ENCODE data around the gene POLR3GL. TPM values are rescaled to one million over a fixed set of nuclear protein-coding genes. Genes with fewer than 3 reads are reported as not detected.
A peak's percentile ranks its signal among the peaks of the same experiment; 100 is the strongest.

Gene POLR3GL
- total RNA-seq, 1 donor = 15.7 TPM

DNA sequence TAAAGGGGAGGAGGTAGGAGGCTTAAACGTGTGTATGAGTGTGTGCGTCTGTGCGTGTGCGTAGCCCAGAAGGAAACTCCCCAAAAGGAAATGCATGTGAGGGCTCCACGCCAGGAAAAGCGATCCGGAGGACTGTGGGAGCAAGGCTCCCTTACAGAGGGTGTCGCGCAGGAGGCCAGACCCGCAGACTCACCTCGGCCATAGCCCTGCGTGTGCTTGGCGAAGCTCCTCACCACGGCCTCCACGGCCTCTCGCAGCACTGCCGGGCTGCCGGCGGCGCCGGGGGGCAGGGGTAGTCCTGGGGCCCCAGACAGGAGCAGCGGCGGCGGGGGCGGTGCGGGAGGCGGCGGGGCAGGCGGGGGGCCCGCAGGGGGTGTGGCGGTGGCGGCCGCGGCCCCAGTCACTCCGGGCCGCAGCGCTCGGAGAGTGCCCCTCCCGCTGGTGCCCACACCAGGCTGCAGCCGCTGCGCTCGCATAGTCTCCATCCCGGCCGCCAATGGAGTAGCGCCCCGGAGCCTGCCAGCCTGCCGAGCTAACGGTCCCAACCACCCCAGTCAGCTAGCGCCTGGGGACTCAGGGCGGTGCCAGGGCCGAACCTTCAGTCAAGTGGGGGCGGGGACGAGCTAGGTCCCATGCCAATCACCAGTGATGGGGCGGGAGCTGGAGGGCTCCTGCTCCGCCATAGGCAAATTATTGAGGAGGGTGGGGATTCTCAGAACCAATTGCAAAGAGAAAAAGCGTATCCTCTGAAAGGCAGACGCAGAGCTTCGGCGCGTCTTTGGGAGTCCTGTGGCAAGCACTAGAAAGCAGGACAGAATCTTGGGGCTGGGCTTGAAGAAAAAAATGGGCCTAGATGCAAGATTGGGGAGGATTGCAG lies 6.8 kb upstream of the POLR3GL start, which contains the start of gene LIX1L:
Gene LIX1L, minus strand, starts transcription at position 575 of the 877 bp plus-strand sequence. Its CDS starts 90 bp downstream, at position 485.
- TF ChIP-seq, protein P1, sequence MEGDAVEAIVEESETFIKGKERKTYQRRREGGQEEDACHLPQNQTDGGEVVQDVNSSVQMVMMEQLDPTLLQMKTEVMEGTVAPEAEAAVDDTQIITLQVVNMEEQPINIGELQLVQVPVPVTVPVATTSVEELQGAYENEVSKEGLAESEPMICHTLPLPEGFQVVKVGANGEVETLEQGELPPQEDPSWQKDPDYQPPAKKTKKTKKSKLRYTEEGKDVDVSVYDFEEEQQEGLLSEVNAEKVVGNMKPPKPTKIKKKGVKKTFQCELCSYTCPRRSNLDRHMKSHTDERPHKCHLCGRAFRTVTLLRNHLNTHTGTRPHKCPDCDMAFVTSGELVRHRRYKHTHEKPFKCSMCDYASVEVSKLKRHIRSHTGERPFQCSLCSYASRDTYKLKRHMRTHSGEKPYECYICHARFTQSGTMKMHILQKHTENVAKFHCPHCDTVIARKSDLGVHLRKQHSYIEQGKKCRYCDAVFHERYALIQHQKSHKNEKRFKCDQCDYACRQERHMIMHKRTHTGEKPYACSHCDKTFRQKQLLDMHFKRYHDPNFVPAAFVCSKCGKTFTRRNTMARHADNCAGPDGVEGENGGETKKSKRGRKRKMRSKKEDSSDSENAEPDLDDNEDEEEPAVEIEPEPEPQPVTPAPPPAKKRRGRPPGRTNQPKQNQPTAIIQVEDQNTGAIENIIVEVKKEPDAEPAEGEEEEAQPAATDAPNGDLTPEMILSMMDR (IDR thresholded peaks at IDR 0.05; ENCODE audit: insufficient read depth, low read length) = no peak
- peak; percentile 97 for DNase-seq (ENCODE audit: low read depth)
- peak within 1 kb of the TSS; percentile 82 for H3K4me3 ChIP-seq (ENCODE audit: low read depth, low read length)

DNA sequence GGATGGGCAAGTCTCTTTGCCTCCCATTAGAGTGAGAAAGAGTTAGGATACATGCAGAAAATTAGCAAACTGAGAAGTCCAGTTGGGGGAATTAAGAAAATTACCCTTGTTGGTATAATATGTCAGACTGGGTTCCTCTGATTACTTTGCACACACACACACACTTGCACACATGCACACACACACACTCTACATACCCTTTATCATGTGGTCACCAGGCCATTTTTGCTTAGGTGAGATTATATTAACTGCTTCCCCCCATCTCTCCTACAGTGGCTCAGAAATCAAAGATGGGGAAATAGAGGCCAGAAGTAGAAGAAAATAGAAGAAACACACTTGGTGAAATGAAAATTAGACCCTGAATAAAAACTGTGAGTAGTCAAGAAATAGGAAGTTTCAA lies 5.8 kb upstream of the POLR3GL start:
- no peak for DNase-seq (ENCODE audit: low read depth)
- no peak overlapping the region for H3K4me3 ChIP-seq (ENCODE audit: low read depth, low read length)
- TF ChIP-seq, protein P1 (IDR thresholded peaks at IDR 0.05; ENCODE audit: insufficient read depth, low read length) = no peak

DNA sequence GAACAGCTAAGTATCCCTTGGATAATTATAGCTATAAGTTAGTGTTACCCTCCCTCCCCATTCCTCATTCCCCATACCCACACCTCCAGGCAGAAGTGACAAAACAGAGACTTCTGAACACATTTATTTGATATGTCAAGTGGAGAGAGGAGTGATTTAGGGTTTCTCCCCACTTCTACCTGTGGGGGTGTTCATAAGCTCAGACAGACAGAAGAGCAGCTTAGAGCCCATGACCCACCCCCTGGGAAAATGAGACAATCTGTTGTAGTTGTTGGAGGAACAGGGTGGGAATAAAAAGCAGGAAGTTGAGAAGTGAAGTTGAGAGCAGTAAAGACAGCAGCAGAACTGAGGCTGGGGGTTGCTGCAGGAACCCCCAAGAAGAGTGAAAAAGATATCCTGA lies 5.2 kb upstream of the POLR3GL start:
- TF ChIP-seq, protein P1 (IDR thresholded peaks at IDR 0.05; ENCODE audit: insufficient read depth, low read length) = no peak
- no peak overlapping the region for H3K4me3 ChIP-seq (ENCODE audit: low read depth, low read length)
- DNase-seq (ENCODE audit: low read depth) = no peak

DNA sequence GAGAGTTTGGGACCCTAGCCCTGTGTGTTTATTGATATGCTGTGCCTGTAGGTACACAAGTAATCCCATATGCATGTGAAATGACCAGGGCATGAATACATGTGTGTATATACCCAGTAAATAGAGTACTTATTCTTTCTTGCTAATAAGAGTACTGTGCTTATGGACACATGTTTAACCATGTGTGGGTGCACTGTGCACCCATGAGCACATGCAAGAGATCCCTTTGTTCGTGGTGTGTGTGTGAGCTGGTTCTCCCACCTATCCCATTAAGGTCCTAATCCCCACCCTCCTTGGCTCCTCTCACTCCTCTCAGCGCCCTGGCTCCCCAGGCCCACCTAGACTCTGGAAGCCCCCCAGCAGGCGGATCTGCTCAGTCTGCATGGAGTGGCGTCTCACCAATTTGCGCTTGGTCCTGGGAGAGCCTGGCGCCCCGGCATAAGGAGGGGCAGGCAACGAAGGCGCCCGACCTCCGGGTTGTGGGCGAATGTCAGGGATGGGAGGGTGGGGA lies 4.5 kb upstream of the POLR3GL start:
- peak overlapping the region; percentile 71 for H3K4me3 ChIP-seq (ENCODE audit: low read depth, low read length)
- no peak for DNase-seq (ENCODE audit: low read depth)
- TF ChIP-seq, protein P1 (IDR thresholded peaks at IDR 0.05; ENCODE audit: insufficient read depth, low read length) = no peak

DNA sequence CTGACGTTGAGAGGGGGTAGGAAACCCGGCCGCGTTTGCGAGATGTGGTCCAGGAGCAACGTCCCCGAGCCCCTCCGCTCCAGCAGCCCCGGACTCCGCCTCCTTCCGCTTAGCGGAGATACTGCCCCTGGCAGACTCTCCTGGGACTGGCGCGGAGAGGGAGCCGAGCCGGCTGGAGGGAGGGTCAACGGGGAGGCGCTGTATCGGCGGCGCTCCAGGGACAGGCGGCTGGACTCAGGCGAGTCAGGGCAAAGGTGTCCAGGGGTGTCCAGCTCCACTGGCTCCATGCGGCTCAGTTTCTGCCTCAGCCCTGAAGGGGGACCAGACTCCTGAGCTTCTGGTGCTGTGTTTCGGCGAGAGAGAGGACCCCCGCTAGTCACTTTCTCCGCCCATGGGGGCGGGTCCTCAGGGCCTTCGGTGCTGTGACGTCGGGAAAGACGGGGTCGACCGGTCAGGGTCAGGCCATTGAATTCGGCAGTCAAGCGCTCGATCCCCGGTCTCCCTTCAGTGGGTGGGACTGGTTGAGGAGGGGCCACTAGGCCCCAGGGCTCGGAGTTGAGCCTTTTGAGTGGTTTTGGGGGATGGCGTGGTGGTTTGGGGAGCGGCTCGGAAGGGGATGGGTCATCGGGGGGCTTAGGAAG lies 3.9 kb upstream of the POLR3GL start:
- H3K4me3 ChIP-seq (ENCODE audit: low read depth, low read length) = peak overlapping the region; percentile 71
- TF ChIP-seq, protein P1 (IDR thresholded peaks at IDR 0.05; ENCODE audit: insufficient read depth, low read length) = peak; percentile 25
- peak; percentile 49 for DNase-seq (ENCODE audit: low read depth)

DNA sequence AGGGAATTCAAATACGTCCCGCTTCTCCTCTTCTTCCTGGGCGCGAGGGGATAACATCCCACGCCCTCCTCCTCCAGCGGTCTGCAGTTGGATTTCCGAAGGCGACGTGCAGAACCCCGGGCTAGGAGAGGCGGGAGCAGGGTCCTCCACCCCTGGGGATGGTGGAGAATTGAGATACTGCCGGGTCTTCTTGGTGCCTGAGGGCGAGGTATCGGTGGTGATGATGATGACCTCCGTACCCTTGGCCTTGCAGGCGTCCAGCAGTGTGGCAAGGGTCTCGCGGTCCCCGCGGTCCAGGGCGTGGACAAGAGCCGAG lies 3.4 kb upstream of the POLR3GL start:
- TF ChIP-seq, protein P1 (IDR thresholded peaks at IDR 0.05; ENCODE audit: insufficient read depth, low read length) = no peak
- no peak for DNase-seq (ENCODE audit: low read depth)
- peak overlapping the region; percentile 71 for H3K4me3 ChIP-seq (ENCODE audit: low read depth, low read length)

Measured in fibroblast of the aortic adventitia (primary cell).